Pulmonary artery endothelial cell (primary cell): ENCODE data around the gene RPS6KC1. TPM values are rescaled to one million over a fixed set of nuclear protein-coding genes. Genes with fewer than 3 reads are reported as not detected.
"Not testable (repeated sequence)": the region's sequence is repeated elsewhere in the genome, so short reads cannot be mapped to it uniquely, and the experiment has no call there.

ENCODE experiments used
- DNase-seq: peaks from one replicate; pipeline ENCODE4 v3.0.0-alpha.2; 2011; ENCODE audit warnings: low read depth, low spot score
- total RNA-seq: library from RNA; depleted of rRNA; stranded (reverse); fragments of >200 nt; gene quantifications from 2 replicates; pipeline ENCODE4 v1.2.3, GENCODE V29; 2014

RPS6KC1 gene
- total RNA-seq, 1 donor from 2014 or later = 19.7 TPM

- DNase-seq = not testable (repeated sequence)
Observed at GRCh38 chr1:213219076-213219475, 168.0 kb downstream of the RPS6KC1 start.

- DNase-seq = no peak
Observed at GRCh38 chr1:213221209-213221608, 170.2 kb downstream of the RPS6KC1 start.

GRCh38 chr1:213227458-213227857, 176.4 kb downstream of the RPS6KC1 start:
- no peak for DNase-seq

- no peak for DNase-seq
Observed at GRCh38 chr1:213231795-213232231, 180.8 kb downstream of the RPS6KC1 start.

- no peak for DNase-seq
Observed at GRCh38 chr1:213242883-213243282, 191.8 kb downstream of the RPS6KC1 start.

- peak; percentile 10 for DNase-seq
Observed at GRCh38 chr1:213244664-213245091, 193.6 kb downstream of the RPS6KC1 start.

- no peak for DNase-seq
Observed at GRCh38 chr1:213245260-213245910, 194.3 kb downstream of the RPS6KC1 start.

- DNase-seq = no peak
Observed at GRCh38 chr1:213247038-213247437, 196.0 kb downstream of the RPS6KC1 start.

- DNase-seq = no peak
Observed at GRCh38 chr1:213249395-213249794, 198.4 kb downstream of the RPS6KC1 start.

- DNase-seq = no peak
Observed at GRCh38 chr1:213250041-213250440, 199.0 kb downstream of the RPS6KC1 start.

GRCh38 chr1:213250446-213250845, 199.4 kb downstream of the RPS6KC1 start:
- no peak for DNase-seq

GRCh38 chr1:213251972-213252371, 200.9 kb downstream of the RPS6KC1 start:
- no peak for DNase-seq

GRCh38 chr1:213256438-213257087, 205.5 kb downstream of the RPS6KC1 start:
- DNase-seq = no peak

- no peak for DNase-seq
Observed at GRCh38 chr1:213260311-213261075, 209.5 kb downstream of the RPS6KC1 start.

GRCh38 chr1:213264531-213264930, 213.5 kb downstream of the RPS6KC1 start:
- DNase-seq = peak; percentile 49

- no peak for DNase-seq
Observed at GRCh38 chr1:213266983-213267772, 216.1 kb downstream of the RPS6KC1 start.

- no peak for DNase-seq
Observed at GRCh38 chr1:213268221-213268620, 217.2 kb downstream of the RPS6KC1 start.

- DNase-seq = no peak
Observed at GRCh38 chr1:213269829-213270228, 218.8 kb downstream of the RPS6KC1 start.

GRCh38 chr1:213273546-213273945, 222.5 kb downstream of the RPS6KC1 start:
- no peak for DNase-seq

- DNase-seq = no peak
Observed at GRCh38 chr1:213274140-213274539, 223.1 kb downstream of the RPS6KC1 start.

GRCh38 chr1:213275293-213275692, 224.3 kb downstream of the RPS6KC1 start:
- DNase-seq = no peak
